ENCODE measurements around the gene PRDM7.

DNA sequence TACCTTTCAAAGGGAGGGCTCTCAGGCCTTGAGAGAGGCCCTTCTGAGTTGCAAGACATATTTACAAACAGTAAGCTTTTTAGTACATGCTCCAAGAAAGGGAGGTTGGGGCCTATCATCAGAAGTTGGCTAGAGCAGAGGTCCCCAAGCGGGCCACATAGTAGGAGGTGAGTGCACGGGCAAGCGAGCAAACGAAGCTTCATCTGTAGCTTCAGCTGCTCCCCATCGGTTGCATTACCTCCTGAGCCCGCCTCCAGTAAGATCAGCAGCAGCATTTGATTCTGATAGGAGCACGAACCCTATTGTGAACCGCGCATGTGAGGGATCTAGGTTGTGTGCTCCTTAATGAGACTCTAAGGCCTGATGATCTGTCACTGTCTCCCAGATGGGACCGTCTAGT is 26.2 kb downstream of the PRDM7 start:
- no peak for TF ChIP-seq POLR2A (IDR thresholded peaks at IDR 0.05)
- TF ChIP-seq, protein P1, sequence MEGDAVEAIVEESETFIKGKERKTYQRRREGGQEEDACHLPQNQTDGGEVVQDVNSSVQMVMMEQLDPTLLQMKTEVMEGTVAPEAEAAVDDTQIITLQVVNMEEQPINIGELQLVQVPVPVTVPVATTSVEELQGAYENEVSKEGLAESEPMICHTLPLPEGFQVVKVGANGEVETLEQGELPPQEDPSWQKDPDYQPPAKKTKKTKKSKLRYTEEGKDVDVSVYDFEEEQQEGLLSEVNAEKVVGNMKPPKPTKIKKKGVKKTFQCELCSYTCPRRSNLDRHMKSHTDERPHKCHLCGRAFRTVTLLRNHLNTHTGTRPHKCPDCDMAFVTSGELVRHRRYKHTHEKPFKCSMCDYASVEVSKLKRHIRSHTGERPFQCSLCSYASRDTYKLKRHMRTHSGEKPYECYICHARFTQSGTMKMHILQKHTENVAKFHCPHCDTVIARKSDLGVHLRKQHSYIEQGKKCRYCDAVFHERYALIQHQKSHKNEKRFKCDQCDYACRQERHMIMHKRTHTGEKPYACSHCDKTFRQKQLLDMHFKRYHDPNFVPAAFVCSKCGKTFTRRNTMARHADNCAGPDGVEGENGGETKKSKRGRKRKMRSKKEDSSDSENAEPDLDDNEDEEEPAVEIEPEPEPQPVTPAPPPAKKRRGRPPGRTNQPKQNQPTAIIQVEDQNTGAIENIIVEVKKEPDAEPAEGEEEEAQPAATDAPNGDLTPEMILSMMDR (IDR thresholded peaks at IDR 0.05) = no peak

Measured in esophagus squamous epithelium (tissue), 4 donors.